ENCODE results near the gene IQSEC1.

The IQSEC1 gene

DNA sequence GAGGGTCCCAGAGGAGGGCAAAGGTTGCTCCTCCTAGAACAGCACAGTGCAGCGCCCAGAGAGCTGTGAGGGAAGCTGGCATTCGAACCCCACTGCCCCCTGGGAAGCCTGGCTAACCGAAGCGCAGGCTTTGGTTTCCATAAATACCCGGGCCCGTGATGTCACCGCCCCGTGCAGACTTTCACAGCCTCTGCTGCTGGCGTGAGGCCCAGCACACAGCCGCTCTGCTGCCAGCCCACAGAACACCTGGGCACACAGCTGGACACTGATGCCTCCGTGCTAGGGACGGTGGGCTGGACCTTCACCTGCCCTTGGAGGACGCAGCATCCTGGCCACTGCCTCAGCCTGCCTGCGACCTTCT lies 1.0 kb downstream of the IQSEC1 start:
- Histone ChIP-seq H3K4me1 (peaks cover 76 to 100% (median 95%) of the 10 kb centered on the region in 10 experiments), H3K9ac (peak overlapping the region in 10 of 11 experiments; percentile 40 to 83 (median 64); a peak in 19 of 22 replicates), H3K9me3 (replicated peaks in 1 of 11) (no peaks in the 10 kb centered on the region), H4K20me1 (peaks cover 0 to 10% (median 0%) of the 10 kb centered on the region in 11 experiments; a peak in 5 of 22 replicates), H3K27me3 (peaks cover 0 to 25% (median 0%) of the 10 kb centered on the region in 11 experiments; a peak in 6 of 22 replicates), H3K4me3 (peak overlapping the region in 8 of 10 experiments; percentile 51 to 71 (median 62); a peak in 15 of 20 replicates), H3K4me2 (peak overlapping the region; percentile 86 to 100 (median 93)), H3K36me3 (no peaks in the 10 kb centered on the region), H3K27ac (peak overlapping the region in 10 of 11 experiments; percentile 4 to 90 (median 78); a peak in 17 of 22 replicates)
- no peak for TF ChIP-seq Cebpa-rat (IDR thresholded peaks at IDR 0.05)

GRCh38 chr3:13071695-13072094 lies 1.5 kb downstream of the IQSEC1 start:
- no peaks in the 10 kb centered on the region for H3K9me3 ChIP-seq (replicated peaks in 1 of 11)
- peaks cover 0 to 25% (median 0%) of the 10 kb centered on the region in 11 experiments; a peak in 6 of 22 replicates for H3K27me3 ChIP-seq
- no peaks in the 10 kb centered on the region for H3K36me3 ChIP-seq
- H3K9ac ChIP-seq = peak overlapping the region in 10 of 11 experiments; percentile 40 to 83 (median 64); a peak in 19 of 22 replicates
- peaks cover 81 to 100% (median 98%) of the 10 kb centered on the region in 10 experiments for H3K4me1 ChIP-seq
- H3K4me2 ChIP-seq = peak overlapping the region; percentile 86 to 100 (median 93)
- peak overlapping the region in 8 of 10 experiments; percentile 32 to 71 (median 59); a peak in 10 of 20 replicates for H3K4me3 ChIP-seq
- TF ChIP-seq Cebpa-rat (IDR thresholded peaks at IDR 0.05) = no peak
- peak overlapping the region in 10 of 11 experiments; percentile 4 to 90 (median 78); a peak in 18 of 22 replicates for H3K27ac ChIP-seq
- H4K20me1 ChIP-seq = peaks cover 0 to 15% (median 0%) of the 10 kb centered on the region in 11 experiments; a peak in 5 of 22 replicates

DNA sequence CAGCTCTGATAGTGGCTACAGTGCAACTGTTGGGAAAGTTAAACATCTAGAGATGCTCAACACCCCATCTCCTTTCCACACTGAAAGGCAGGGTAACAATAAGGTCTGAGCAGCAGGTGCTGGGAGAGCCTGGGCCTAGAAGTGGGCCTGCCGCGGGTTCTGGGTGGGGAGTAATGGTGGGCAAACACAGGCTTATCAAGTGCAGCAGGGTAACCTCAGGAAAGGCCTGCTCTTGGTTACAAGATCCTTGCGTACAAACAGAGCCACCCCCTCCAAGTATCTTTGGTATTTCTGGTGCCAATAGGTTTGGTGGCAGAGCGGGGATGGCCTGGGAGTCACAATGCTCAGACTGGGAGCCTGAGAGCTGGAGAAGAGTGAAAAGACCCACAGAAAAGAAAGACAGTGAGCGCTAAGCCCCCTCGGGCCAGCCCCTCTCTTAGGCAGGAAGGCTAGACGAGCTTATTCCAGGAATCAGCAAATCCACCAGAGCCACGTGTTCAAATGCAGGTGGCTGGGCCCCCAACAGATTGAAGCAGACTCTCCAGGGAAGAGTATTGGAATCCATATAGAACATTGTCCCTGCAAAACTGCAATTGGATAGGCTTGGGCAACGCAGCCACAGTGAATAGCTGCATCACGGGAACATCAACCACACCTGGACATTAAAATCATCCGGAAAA lies 2.7 kb downstream of the IQSEC1 start:
- peak overlapping the region in 2 of 10 experiments; percentile 15 to 19; a peak in 1 of 20 replicates for H3K4me3 ChIP-seq
- H3K36me3 ChIP-seq = no peaks in the 10 kb centered on the region
- no peaks in the 10 kb centered on the region for H3K9me3 ChIP-seq (replicated peaks in 1 of 11)
- peak overlapping the region in 9 of 11 experiments; percentile 70 to 90 (median 79); a peak in 18 of 22 replicates for H3K27ac ChIP-seq
- TF ChIP-seq Cebpa-rat (IDR thresholded peaks at IDR 0.05) = no peak
- H3K27me3 ChIP-seq = peaks cover 0 to 25% (median 0%) of the 10 kb centered on the region in 11 experiments; a peak in 6 of 22 replicates
- peak overlapping the region in 9 of 11 experiments; percentile 32 to 83 (median 65); a peak in 17 of 22 replicates for H3K9ac ChIP-seq
- H3K4me2 ChIP-seq = peak overlapping the region; percentile 74 to 100 (median 93)
- peaks cover 84 to 100% (median 100%) of the 10 kb centered on the region in 10 experiments for H3K4me1 ChIP-seq
- peaks cover 0 to 23% (median 0%) of the 10 kb centered on the region in 11 experiments; a peak in 5 of 22 replicates for H4K20me1 ChIP-seq

DNA sequence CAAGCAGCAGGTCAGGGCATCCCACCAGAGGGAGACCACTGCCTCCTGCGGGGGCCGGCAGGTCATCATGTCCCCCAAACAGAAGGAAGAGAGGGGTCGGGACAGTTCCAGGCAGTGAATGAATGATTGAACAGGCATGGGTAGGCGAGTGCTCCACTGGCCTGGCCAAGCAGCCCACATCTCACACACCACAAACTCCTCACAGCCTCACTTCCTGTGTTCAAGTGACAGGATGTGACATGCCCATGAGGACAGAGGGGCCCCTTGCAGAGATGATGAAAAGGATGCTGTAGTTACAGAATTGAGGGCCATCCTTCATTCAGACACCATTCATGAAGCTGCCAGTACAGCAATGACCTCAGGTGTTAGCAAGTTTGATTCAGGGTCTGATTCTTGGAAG lies 3.7 kb downstream of the IQSEC1 start:
- Histone ChIP-seq H3K4me2 (peak overlapping the region; percentile 74 to 100 (median 93)), H3K27me3 (peaks cover 0 to 25% (median 0%) of the 10 kb centered on the region in 11 experiments; a peak in 6 of 22 replicates)

GRCh38 chr3:13068269-13069010 lies 4.8 kb downstream of the IQSEC1 start:
- H3K4me2 ChIP-seq = peak overlapping the region; percentile 74 to 100 (median 93)
- no peaks in the 10 kb centered on the region for H3K36me3 ChIP-seq
- H3K27me3 ChIP-seq = peaks cover 0 to 17% (median 0%) of the 10 kb centered on the region in 11 experiments; a peak in 5 of 22 replicates
- H3K27ac ChIP-seq = peak overlapping the region in 9 of 11 experiments; percentile 60 to 90 (median 79); a peak in 17 of 22 replicates
- H3K4me1 ChIP-seq = peaks cover 67 to 100% (median 100%) of the 10 kb centered on the region in 10 experiments
- H3K9ac ChIP-seq = peak overlapping the region in 5 of 11 experiments; percentile 61 to 79 (median 71); a peak in 8 of 22 replicates
- no peak for TF ChIP-seq Cebpa-rat (IDR thresholded peaks at IDR 0.05)
- no peak overlapping the region for H3K4me3 ChIP-seq
- no peaks in the 10 kb centered on the region for H3K9me3 ChIP-seq (replicated peaks in 1 of 11)
- H4K20me1 ChIP-seq = peaks cover 0 to 30% (median 0%) of the 10 kb centered on the region in 11 experiments; a peak in 5 of 22 replicates

More for the DNA sequence above, 3.7 kb downstream of the IQSEC1 start:
- peak overlapping the region in 5 of 10 experiments; percentile 1 to 25 (median 15); a peak in 3 of 20 replicates for H3K4me3 ChIP-seq
- no peaks in the 10 kb centered on the region for H3K36me3 ChIP-seq
- H3K4me1 ChIP-seq = peaks cover 78 to 100% (median 100%) of the 10 kb centered on the region in 10 experiments
- TF ChIP-seq Cebpa-rat (IDR thresholded peaks at IDR 0.05) = peak in 1 of 11 experiments; percentile 48; a peak in 1 of 22 replicates
- H3K27ac ChIP-seq = peak overlapping the region in 10 of 11 experiments; percentile 31 to 90 (median 79); a peak in 19 of 22 replicates
- peak overlapping the region in 8 of 11 experiments; percentile 58 to 83 (median 70); a peak in 16 of 22 replicates for H3K9ac ChIP-seq
- peaks cover 0 to 26% (median 0%) of the 10 kb centered on the region in 11 experiments; a peak in 5 of 22 replicates for H4K20me1 ChIP-seq
- H3K9me3 ChIP-seq (replicated peaks in 1 of 11) = no peaks in the 10 kb centered on the region

- Histone ChIP-seq H3K4me3 (no peak overlapping the region), H3K4me2 (peak overlapping the region in 10 of 11 experiments; percentile 78 to 100 (median 93); a peak in 18 of 22 replicates), H3K27ac (peak overlapping the region in 9 of 11 experiments; percentile 57 to 90 (median 79); a peak in 16 of 22 replicates), H3K4me1 (peaks cover 61 to 100% (median 100%) of the 10 kb centered on the region in 10 experiments), H3K9me3 (replicated peaks in 1 of 11) (no peaks in the 10 kb centered on the region), H3K27me3 (peaks cover 0 to 10% (median 0%) of the 10 kb centered on the region in 11 experiments; a peak in 5 of 22 replicates), H3K9ac (peak overlapping the region in 6 of 11 experiments; percentile 23 to 71 (median 64); a peak in 9 of 22 replicates), H4K20me1 (peaks cover 0 to 33% (median 0%) of the 10 kb centered on the region in 11 experiments; a peak in 5 of 22 replicates), H3K36me3 (no peaks in the 10 kb centered on the region)
- no peak for TF ChIP-seq Cebpa-rat (IDR thresholded peaks at IDR 0.05)
Observed at GRCh38 chr3:13067778-13068177, 5.5 kb downstream of the IQSEC1 start.

GRCh38 chr3:13066834-13067233 lies 6.4 kb downstream of the IQSEC1 start:
- no peak for TF ChIP-seq Cebpa-rat (IDR thresholded peaks at IDR 0.05)

More at GRCh38 chr3:13066834-13067233, 6.4 kb downstream of the IQSEC1 start:
- Histone ChIP-seq H3K4me2 (peak overlapping the region; percentile 72 to 100 (median 93)), H3K4me1 (peaks cover 51 to 100% (median 100%) of the 10 kb centered on the region in 10 experiments), H3K27me3 (0 out of 22 replicates have a peak, but pooled peaks cover 0 to under 1% (median 0%) of the 10 kb centered on the region in 11 experiments), H3K9ac (peak overlapping the region in 10 of 11 experiments; percentile 51 to 71 (median 64); a peak in 19 of 22 replicates), H3K36me3 (peaks cover 0 to 8% (median 0%) of the 10 kb centered on the region in 11 experiments; a peak in 2 of 22 replicates), H4K20me1 (peaks cover 0 to 33% (median 0%) of the 10 kb centered on the region in 11 experiments; a peak in 3 of 22 replicates), H3K4me3 (peak overlapping the region in 1 of 10 experiments; percentile 1; a peak in 2 of 20 replicates), H3K27ac (peak overlapping the region in 10 of 11 experiments; percentile 16 to 90 (median 78); a peak in 19 of 22 replicates), H3K9me3 (replicated peaks in 1 of 11) (no peaks in the 10 kb centered on the region)

All from BLaER1 treated with 17β-estradiol and CSF1 and Interleukin-3, amounts not matched to agents 10 nM and 100 nM (cell line).